ENCODE measurements around the gene ZC3HAV1. TPM values are rescaled to one million over a fixed set of nuclear protein-coding genes. Genes with fewer than 3 reads are reported as not detected.
A peak's percentile ranks its signal among the peaks of the same experiment; 100 is the strongest.
"Not testable (repeated sequence)": the region's sequence is repeated elsewhere in the genome, so short reads cannot be mapped to it uniquely, and the experiment has no call there.

The ZC3HAV1 gene
- total RNA-seq, 1 donor from 2014 or later: 89.7 TPM

DNA sequence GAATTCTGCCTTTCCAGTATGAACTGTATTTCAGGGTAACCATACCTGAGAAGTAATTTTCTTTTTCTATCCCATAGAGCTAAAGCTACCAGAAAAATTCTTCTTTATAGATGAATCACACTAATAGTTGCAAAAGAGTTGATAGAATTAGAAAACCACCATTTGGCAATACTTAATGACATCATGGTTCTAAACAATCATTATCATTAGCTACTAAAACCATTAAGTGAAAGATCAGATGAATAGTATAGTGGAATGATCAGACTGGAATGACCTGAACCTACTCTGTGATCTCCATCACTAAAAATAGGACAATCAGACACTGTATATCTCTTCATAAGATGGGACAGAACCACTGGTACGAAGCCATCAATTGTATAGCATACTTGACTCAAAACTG lies 53.8 kb downstream of the ZC3HAV1 start:
- no peak overlapping the region for H3K4me3 Mint-ChIP-seq
- peaks cover 36% of the 10 kb centered on the region for H3K4me1 Mint-ChIP-seq (ENCODE audit: low read depth)
- DNase-seq (ENCODE audit: low spot score): no peak
- no peak overlapping the region for H3K27ac Mint-ChIP-seq
- intact Hi-C loops (cut with micrococcal nuclease): no loop called here
- no peaks in the 10 kb centered on the region for H3K9me3 Mint-ChIP-seq
- no peaks in the 10 kb centered on the region for H3K27me3 Mint-ChIP-seq (ENCODE audit: insufficient read depth)
- H3K36me3 Mint-ChIP-seq (ENCODE audit: low read depth): peaks cover 51% of the 10 kb centered on the region

DNA sequence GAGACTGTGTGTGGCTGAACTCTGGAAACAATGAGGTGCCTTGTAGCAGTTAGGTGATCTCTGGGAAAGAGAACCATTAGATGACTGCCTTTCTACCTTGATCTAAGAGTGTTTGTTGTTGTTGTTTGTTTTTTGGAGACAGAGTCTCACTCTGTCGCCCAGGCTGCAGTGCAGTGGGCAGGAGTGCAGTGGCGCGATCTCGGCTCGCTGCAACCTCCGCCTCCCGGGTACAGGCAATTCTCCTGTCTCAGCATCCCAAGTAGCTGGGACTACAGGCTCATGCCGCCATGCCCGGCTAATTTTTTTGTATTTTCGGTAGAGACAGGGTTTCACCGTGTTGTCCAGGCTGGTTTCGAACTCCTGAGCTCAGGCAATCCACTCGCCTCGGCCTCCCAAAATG lies 54.9 kb downstream of the ZC3HAV1 start:
- H3K27me3 Mint-ChIP-seq (ENCODE audit: insufficient read depth); DNase-seq (ENCODE audit: low spot score); H3K9me3 Mint-ChIP-seq; intact Hi-C loops (cut with micrococcal nuclease); H3K4me3 Mint-ChIP-seq: not testable (repeated sequence)
- Mint-ChIP-seq H3K27ac (peak overlapping the region; percentile 23), H3K36me3 (ENCODE audit: low read depth) (peaks cover 49% of the 10 kb centered on the region), H3K4me1 (ENCODE audit: low read depth) (peaks cover 30% of the 10 kb centered on the region)

DNA sequence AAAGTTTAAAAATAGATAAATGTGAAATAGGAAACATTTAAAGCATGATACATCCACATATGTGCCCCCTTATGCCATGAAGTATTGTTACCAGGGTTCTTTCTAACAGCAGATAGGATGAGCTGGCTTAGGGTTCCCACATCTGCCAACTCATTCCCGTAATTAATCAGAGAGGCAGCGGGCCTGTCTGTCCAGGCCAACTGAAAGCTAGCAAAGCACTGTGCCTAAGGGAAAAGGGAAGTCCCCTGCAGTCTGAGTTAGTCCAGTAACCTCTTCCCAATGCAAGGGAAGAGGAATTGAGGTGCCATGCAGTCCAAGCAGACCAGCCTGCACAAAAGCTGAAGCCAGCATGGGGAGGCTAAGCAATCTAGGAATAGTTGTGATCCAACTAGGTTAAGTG lies 55.4 kb downstream of the ZC3HAV1 start:
- H3K4me3 Mint-ChIP-seq: no peak overlapping the region
- intact Hi-C loops (cut with micrococcal nuclease): no loop called here
- H3K9me3 Mint-ChIP-seq: no peaks in the 10 kb centered on the region
- H3K27me3 Mint-ChIP-seq (ENCODE audit: insufficient read depth): no peaks in the 10 kb centered on the region
- peaks cover 33% of the 10 kb centered on the region for H3K4me1 Mint-ChIP-seq (ENCODE audit: low read depth)
- no peak for DNase-seq (ENCODE audit: low spot score)
- peaks cover 54% of the 10 kb centered on the region for H3K36me3 Mint-ChIP-seq (ENCODE audit: low read depth)
- H3K27ac Mint-ChIP-seq: no peak overlapping the region

DNA sequence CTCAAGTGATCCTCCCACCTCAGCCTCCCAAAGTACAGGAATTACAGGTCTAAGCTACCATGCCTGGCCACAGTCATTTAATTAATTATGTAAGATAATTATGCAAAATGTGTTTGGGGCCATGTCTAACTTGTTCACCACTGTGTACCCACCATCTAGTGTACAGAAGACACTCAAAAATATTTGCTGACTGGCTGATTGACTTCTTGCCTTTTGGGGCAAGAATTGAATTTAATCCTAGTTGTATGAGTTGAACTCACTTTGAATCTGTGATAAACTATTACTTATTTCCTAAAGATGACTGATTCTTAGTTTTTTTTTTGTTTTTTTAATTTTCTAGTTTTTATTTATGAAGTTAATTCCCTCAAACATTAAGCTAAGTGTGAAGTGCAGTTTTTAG lies 57.9 kb downstream of the ZC3HAV1 start:
- no peak for DNase-seq (ENCODE audit: low spot score)
- H3K4me3 Mint-ChIP-seq: no peak overlapping the region
- intact Hi-C loops (cut with micrococcal nuclease): no loop called here
- peaks cover 46% of the 10 kb centered on the region for H3K4me1 Mint-ChIP-seq (ENCODE audit: low read depth)
- no peaks in the 10 kb centered on the region for H3K9me3 Mint-ChIP-seq
- H3K36me3 Mint-ChIP-seq (ENCODE audit: low read depth): peaks cover 54% of the 10 kb centered on the region
- H3K27me3 Mint-ChIP-seq (ENCODE audit: insufficient read depth): no peaks in the 10 kb centered on the region
- peak overlapping the region; percentile 23 for H3K27ac Mint-ChIP-seq

DNA sequence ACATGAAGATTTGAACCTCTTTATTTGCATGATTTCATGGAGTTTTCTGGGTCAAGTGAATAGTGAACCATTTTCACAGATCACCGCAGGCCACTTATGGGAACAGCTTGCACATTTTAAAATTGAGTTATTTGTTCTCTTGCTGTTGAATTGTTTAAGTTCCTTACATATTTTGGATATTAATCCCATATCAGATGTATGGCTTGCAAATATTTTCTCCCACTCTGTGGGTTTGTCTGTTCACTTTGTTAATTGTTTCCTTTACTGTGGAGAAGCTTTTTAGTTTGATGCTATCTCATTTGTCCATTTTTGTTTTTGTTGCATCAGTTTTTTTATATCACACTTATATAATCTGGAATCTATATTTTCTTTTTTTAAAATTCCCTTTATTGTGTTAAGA lies 59.6 kb downstream of the ZC3HAV1 start:
- peaks cover 58% of the 10 kb centered on the region for H3K4me1 Mint-ChIP-seq (ENCODE audit: low read depth)
- intact Hi-C loops (cut with micrococcal nuclease): loop anchor here (2.0 to 10.0 kb wide), 2 partner anchors 15 to 585 kb away; partner anchors contain the start of gene TRIM24

DNA sequence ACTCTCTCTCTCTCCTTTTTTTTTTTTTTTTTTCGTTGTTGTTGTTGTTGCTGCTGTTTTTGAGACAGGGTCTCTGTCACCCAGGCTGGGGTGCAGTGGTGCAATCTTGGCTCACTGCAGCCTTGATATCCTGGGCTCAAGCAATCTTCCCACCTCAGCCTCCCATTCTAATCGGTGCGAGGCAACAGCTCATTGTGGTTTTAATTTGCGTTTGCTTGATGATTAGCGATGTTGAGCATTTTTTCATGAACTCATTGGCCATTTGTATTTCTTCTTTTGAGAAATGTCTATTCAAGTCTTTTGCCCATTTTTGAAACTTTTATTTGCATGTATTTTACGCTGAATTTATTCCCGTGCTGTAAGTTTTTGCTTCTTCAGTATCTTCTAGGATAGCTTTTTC lies 60.4 kb downstream of the ZC3HAV1 start:
- intact Hi-C loops (cut with micrococcal nuclease): loop anchor here (2.0 to 10.0 kb wide), 2 partner anchors 14 to 584 kb away; partner anchors contain the start of gene TRIM24
- Mint-ChIP-seq H3K9me3 (no peaks in the 10 kb centered on the region), H3K36me3 (ENCODE audit: low read depth) (peaks cover 64% of the 10 kb centered on the region), H3K4me3 (no peak overlapping the region), H3K4me1 (ENCODE audit: low read depth) (peaks cover 67% of the 10 kb centered on the region), H3K27me3 (ENCODE audit: insufficient read depth) (no peaks in the 10 kb centered on the region), H3K27ac (peak overlapping the region; percentile 37)
- DNase-seq (ENCODE audit: low spot score): no peak

More for the DNA sequence above, 59.6 kb downstream of the ZC3HAV1 start:
- no peak for DNase-seq (ENCODE audit: low spot score)
- Mint-ChIP-seq H3K9me3 (no peaks in the 10 kb centered on the region), H3K36me3 (ENCODE audit: low read depth) (peaks cover 62% of the 10 kb centered on the region), H3K4me3 (no peak overlapping the region), H3K27me3 (ENCODE audit: insufficient read depth) (no peaks in the 10 kb centered on the region), H3K27ac (peak overlapping the region; percentile 69)

DNA sequence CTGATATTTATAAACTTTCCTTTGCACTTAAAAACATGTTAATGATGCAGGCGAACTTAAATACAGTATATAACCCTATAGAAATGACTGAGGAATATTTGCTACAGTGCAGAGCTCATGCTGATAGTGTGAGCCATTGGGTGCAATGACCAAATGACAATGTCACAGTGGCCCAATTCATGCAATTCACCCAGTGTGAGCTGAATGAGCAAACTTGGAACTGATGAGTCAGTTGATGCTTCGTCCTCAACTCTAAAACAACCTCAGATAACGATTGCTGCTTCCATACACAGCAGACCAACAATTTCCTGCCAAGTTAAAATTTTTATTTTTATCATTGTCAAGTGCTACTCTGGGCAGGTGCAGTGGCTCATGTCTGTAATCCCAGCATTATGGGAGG lies 61.5 kb downstream of the ZC3HAV1 start:
- peak overlapping the region; percentile 27 for H3K27ac Mint-ChIP-seq
- H3K9me3 Mint-ChIP-seq: no peaks in the 10 kb centered on the region
- intact Hi-C loops (cut with micrococcal nuclease): loop anchor here (1.0 to 10.0 kb wide), 3 partner anchors 12 to 583 kb away; partner anchors contain the start of gene TRIM24
- no peak for DNase-seq (ENCODE audit: low spot score)
- H3K4me1 Mint-ChIP-seq (ENCODE audit: low read depth): peaks cover 71% of the 10 kb centered on the region
- no peak overlapping the region for H3K4me3 Mint-ChIP-seq
- peaks cover 63% of the 10 kb centered on the region for H3K36me3 Mint-ChIP-seq (ENCODE audit: low read depth)
- no peaks in the 10 kb centered on the region for H3K27me3 Mint-ChIP-seq (ENCODE audit: insufficient read depth)

DNA sequence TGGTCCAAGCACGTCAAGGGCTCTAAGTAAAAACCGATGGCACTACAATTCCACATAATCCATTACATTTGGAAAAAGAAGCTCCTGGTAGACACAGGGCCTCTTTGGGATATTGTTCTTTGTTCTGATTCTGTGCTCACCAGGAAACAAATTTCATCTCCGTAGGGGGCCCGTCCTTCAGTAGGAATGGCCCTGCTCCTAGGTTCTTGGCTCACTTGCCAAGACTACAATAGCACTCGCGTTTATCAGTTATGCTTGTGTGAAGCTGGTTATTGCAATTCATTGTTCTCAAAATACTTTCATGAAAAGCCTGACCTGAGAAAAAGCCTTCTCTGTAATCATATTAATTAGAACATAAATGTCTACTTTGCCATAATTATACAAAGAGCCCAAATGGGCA lies 63.4 kb downstream of the ZC3HAV1 start:
- peaks cover 63% of the 10 kb centered on the region for H3K36me3 Mint-ChIP-seq (ENCODE audit: low read depth)
- DNase-seq (ENCODE audit: low spot score): no peak
- H3K4me1 Mint-ChIP-seq (ENCODE audit: low read depth): peaks cover 78% of the 10 kb centered on the region
- intact Hi-C loops (cut with micrococcal nuclease): loop anchor here (10.0 kb wide), 1 partner anchor 581 kb away; the partner anchor contains the start of gene TRIM24
- no peaks in the 10 kb centered on the region for H3K9me3 Mint-ChIP-seq
- no peaks in the 10 kb centered on the region for H3K27me3 Mint-ChIP-seq (ENCODE audit: insufficient read depth)
- H3K27ac Mint-ChIP-seq: peak overlapping the region; percentile 10
- peak overlapping the region; percentile 25 for H3K4me3 Mint-ChIP-seq

DNA sequence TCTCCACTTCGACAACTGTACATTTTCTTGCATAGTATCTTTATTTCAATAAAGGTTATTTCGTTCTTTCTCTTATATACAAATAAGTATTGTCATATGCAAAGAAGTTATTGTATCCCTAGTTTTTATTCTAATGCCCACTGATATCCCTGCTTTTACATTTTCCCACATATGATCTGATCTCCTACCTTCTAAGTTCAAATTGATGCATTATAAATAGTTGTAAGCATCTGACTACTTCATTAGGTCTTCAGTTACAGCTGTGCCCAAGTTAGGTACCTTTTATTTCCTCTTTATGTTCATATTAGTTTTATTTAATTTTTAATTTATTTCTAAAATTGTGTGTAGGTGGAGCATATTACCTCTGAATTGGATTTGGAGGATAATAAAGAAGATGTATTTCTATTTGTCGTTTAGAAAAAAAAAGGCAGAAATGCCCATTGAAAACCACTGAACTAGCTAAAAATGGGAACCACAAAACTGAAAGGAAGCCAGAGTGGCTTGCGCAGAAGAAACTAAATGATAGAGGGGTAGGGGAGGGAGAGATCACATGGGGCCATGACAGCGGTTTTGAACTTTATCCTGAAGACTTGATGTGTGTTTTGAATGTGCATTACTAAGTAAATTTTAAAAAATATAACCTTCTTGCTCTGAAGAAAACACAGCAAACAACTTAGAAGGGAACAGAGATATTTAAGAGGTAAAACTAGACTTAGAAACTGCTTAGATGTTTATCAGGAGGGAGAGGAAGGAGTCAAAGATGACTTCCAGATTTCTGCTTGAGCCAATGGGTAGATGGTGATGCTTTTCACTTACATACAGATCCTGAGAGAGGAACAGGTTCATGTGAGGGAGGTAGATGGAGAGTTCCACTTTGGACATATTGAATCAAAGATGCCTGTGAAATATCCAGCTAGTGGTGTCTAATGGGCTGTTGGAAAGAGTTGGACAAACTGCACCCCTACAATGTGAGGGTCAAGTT lies 64.4 kb downstream of the ZC3HAV1 start:
- Mint-ChIP-seq H3K4me3 (peak overlapping the region; percentile 66), H3K27me3 (ENCODE audit: insufficient read depth) (no peaks in the 10 kb centered on the region), H3K36me3 (ENCODE audit: low read depth) (peaks cover 61% of the 10 kb centered on the region), H3K9me3 (no peaks in the 10 kb centered on the region), H3K4me1 (ENCODE audit: low read depth) (peaks cover 81% of the 10 kb centered on the region), H3K27ac (peak overlapping the region; percentile 95)
- DNase-seq (ENCODE audit: low spot score): peak; percentile 23
- intact Hi-C loops (cut with micrococcal nuclease): loop anchor here (1.0 to 10.0 kb wide), 7 partner anchors 10 to 580 kb away; partner anchors contain the start of genes LUC7L2, TRIM24 and ZC3HAV1

DNA sequence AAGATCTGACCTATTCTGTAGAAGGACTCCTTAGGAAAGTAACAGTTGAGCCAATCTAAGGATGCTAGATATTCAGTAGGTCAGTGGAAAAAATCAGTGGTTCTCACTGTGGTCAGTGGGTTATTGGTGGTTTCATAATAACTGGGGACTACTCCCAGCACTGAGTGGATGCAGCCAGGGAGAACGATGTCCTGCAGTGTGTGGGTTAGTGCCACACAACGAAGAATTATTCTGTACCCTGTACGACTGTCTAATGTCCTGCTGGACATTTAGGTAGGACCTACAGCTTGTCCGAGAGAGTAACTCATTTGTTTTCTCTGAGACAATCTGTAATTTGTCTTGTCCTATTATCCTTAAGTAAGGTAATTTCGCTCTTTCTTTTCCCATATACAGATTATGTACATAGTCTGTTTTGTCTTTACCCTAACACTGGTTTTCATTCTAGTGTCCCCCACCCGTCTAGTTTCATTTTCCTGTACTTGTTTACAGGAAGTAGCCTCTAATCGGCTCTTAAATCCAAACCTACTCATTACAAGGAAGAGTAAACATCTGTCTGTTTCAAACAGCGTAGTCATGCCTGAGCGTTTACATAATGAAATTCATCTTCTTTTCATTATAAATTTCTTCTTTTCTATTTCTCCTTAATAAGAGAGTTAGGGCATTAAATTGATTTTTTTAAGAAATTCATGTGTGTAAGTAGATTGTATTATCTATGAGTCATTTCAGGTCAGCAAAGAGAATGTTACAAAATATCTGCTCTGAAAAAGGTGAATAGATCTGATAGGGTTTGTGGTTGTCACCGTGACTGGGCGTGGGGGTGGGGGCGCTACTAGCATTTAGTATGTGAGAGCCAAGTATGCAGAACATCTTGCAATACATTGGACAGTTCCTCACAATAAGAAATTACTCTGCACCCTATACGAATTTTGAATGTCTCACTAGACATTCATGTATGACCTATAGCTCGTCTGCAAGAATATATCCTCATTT lies 65.4 kb downstream of the ZC3HAV1 start:
- H3K27me3 Mint-ChIP-seq (ENCODE audit: insufficient read depth): no peaks in the 10 kb centered on the region
- peak; percentile 64 for DNase-seq (ENCODE audit: low spot score)

DNA sequence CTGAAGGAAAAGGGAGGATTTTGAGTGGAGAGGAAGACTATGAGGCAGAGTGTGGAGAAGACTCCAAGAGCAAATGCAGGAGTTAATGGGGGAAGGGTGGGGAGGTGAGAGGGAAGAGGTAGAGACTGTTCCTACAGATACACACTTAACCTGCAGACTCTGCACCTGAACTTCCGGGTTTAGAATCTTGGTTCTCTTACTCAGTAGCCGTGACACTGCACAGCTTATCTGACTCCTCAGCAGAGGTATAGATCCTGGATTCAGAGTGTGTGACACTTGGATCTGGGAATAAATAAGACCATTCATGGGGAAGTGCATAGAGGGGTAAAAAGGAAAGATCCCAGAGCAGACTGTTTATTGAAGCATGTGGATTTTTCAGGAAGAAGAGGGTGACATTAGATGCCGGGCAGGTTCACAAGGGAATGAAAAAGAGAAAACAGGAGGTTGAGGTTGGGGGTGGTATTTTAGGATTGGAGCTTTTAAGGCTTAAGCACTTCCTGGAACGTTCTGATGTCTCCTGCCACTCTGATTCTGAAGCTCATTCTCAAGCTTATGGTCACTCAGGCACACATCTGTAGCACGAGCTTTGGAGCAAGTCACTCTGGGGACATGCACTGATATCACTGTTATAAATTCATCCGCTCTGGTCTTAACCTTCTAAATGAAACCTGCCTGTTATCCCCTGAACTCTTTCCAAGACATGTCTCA lies 68.0 kb downstream of the ZC3HAV1 start:
- H3K27ac Mint-ChIP-seq: peak overlapping the region; percentile 73
- H3K4me3 Mint-ChIP-seq: no peak overlapping the region
- DNase-seq (ENCODE audit: low spot score): no peak
- H3K4me1 Mint-ChIP-seq (ENCODE audit: low read depth): peaks cover 62% of the 10 kb centered on the region
- H3K9me3 Mint-ChIP-seq: no peaks in the 10 kb centered on the region
- intact Hi-C loops (cut with micrococcal nuclease): loop anchor here (5.0 to 10.0 kb wide), 2 partner anchors 139 to 577 kb away; partner anchors contain the start of gene TRIM24
- no peaks in the 10 kb centered on the region for H3K27me3 Mint-ChIP-seq (ENCODE audit: insufficient read depth)
- H3K36me3 Mint-ChIP-seq (ENCODE audit: low read depth): peaks cover 43% of the 10 kb centered on the region

More for the DNA sequence above, 65.4 kb downstream of the ZC3HAV1 start:
- Mint-ChIP-seq H3K4me3 (peak overlapping the region; percentile 66), H3K9me3 (no peaks in the 10 kb centered on the region), H3K4me1 (ENCODE audit: low read depth) (peaks cover 72% of the 10 kb centered on the region), H3K27ac (peak overlapping the region; percentile 95), H3K36me3 (ENCODE audit: low read depth) (peaks cover 52% of the 10 kb centered on the region)
- intact Hi-C loops (cut with micrococcal nuclease): loop anchor here (1.0 to 10.0 kb wide), 6 partner anchors 9 to 579 kb away; partner anchors contain the start of genes LUC7L2, TRIM24 and ZC3HAV1

DNA sequence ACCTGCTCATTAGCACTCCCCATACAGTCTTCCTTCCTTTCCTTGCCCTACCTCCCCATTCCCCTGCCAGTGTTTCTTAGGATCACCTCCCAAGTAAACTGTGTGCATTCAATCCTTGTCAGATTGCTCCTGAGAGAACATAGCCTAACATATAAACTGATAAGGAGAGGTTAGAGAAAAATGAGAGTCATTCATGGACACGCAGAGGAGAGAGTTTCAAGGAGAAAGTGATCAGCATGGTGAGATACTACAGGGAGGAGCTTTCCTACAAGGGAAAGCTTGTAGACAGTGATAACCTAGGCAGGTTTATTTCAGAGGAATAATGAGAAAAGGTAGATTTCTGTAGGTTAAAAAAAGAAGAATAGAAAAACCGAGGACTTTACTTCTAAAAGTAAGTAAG lies 70.8 kb downstream of the ZC3HAV1 start:
- Mint-ChIP-seq H3K9me3 (no peaks in the 10 kb centered on the region), H3K4me3 (no peak overlapping the region), H3K27me3 (ENCODE audit: insufficient read depth) (no peaks in the 10 kb centered on the region), H3K4me1 (ENCODE audit: low read depth) (peaks cover 52% of the 10 kb centered on the region), H3K36me3 (ENCODE audit: low read depth) (peaks cover 22% of the 10 kb centered on the region), H3K27ac (no peak overlapping the region)
- no peak for DNase-seq (ENCODE audit: low spot score)
- intact Hi-C loops (cut with micrococcal nuclease): loop anchor here (5.0 kb wide), 1 partner anchor 304 kb away; the partner anchor contains the start of gene FMC1

Data from activated T-helper 1 cell treated with anti-CD3 and anti-CD28 coated beads, Interleukin-12 subunit alpha, Interleukin-12 subunit beta, Interleukin-2, Interleukin-4 antibody, amounts not matched to agents 30 ng/mL and 10 ng/mL and 1 ng/mL, durations not matched to agents 14 hours and 24 hours and 36 hours (primary cell).